IPS-20b (cell line): ENCODE data around the gene CNN2.

Experiments used
- H3K27ac ChIP-seq: one replicate; pipeline ENCODE4 v1.5.1; 2013; ENCODE audit warnings: low read length
- H3K27me3 ChIP-seq: 2 replicates; pipeline ENCODE4 v1.6.1; 2013; ENCODE audit warnings: mild to moderate bottlenecking, low read length, inconsistent platforms; ENCODE audit not compliant: insufficient read depth
- H3K36me3 ChIP-seq: 2 replicates; pipeline ENCODE4 v1.6.1; 2013; ENCODE audit warnings: low read depth, mild to moderate bottlenecking, inconsistent platforms, low read length, moderate library complexity; ENCODE audit not compliant: insufficient read depth
- H3K4me1 ChIP-seq: 2 replicates; pipeline ENCODE4 v1.6.1; 2013; ENCODE audit warnings: mild to moderate bottlenecking, control low read depth, inconsistent platforms, low read length, moderate library complexity; ENCODE audit not compliant: insufficient read depth
- H3K4me3 ChIP-seq: 2 replicates; pipeline ENCODE4 v1.5.1; 2013; ENCODE audit warnings: mild to moderate bottlenecking, low read length, inconsistent platforms
- H3K9ac ChIP-seq: 2 replicates; pipeline ENCODE4 v1.6.1; 2013; ENCODE audit warnings: low read depth, mild to moderate bottlenecking, inconsistent platforms, low read length, moderate library complexity
- H3K9me3 ChIP-seq: 2 replicates; pipeline ENCODE4 v1.6.1; 2013; ENCODE audit warnings: mild to moderate bottlenecking, low read depth, low read length, inconsistent platforms; ENCODE audit not compliant: insufficient read depth

CNN2 gene

DNA sequence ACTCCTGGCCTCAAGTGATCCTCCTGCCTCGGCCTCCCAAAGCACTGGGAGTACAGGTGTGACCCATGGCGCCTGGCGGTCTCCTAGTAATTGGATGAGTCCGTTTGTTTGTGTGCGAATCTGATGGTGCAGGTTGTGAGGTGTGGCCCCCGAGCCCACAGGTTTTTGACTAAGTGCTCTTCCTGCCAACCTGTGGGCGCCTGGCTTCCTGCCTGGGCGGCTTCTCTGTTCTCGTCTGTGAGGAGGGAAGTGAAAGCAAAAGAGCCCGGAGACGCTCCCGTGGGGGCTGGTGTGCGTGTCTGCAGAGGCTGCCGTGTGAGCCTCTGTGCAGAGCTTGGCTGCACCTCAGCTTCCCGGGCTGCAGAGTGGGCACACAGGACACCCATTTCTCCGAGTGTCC, 50.5 kb downstream of the CNN2 start:
- no peak overlapping the region for H3K9ac ChIP-seq
- H3K27ac ChIP-seq, result no peak overlapping the region
- no peak overlapping the region for H3K4me3 ChIP-seq
- H3K9me3 ChIP-seq, result no peaks in the 10 kb centered on the region
- H3K27me3 ChIP-seq, result peaks cover 6% of the 10 kb centered on the region; the same call in 1 of the 2 replicates
- H3K4me1 ChIP-seq, result no peaks in the 10 kb centered on the region
- peaks cover 8% of the 10 kb centered on the region for H3K36me3 ChIP-seq

DNA sequence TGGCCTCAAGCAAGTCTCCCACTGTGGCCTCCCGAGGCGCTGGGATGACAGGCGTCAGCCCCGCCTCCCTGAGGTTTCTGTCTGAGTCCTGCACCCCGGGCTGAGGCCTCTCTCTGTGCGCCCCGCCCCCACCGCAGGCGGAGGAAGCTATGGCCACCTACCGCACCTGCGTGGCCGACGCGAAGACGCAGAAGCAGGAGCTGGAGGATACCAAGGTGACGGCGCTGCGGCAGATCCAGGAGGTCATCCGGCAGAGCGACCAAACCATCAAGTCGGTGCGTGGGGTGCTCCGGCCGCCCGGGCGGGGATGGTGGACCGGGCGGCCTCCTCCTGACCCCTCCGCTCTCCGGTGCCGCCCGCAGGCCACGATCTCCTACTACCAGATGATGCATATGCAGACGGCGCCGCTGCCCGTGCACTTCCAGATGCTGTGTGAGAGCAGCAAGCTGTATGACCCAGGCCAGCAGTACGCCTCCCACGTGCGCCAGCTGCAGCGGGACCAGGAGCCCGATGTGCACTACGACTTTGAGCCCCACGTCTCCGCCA, 53.2 kb downstream of the CNN2 start:
- Histone ChIP-seq H3K9me3 (no peaks in the 10 kb centered on the region), H3K27ac (no peak overlapping the region), H3K27me3 (no peaks in the 10 kb centered on the region), H3K9ac (no peak overlapping the region), H3K36me3 (peaks cover 26% of the 10 kb centered on the region), H3K4me1 (no peaks in the 10 kb centered on the region), H3K4me3 (no peak overlapping the region)

DNA sequence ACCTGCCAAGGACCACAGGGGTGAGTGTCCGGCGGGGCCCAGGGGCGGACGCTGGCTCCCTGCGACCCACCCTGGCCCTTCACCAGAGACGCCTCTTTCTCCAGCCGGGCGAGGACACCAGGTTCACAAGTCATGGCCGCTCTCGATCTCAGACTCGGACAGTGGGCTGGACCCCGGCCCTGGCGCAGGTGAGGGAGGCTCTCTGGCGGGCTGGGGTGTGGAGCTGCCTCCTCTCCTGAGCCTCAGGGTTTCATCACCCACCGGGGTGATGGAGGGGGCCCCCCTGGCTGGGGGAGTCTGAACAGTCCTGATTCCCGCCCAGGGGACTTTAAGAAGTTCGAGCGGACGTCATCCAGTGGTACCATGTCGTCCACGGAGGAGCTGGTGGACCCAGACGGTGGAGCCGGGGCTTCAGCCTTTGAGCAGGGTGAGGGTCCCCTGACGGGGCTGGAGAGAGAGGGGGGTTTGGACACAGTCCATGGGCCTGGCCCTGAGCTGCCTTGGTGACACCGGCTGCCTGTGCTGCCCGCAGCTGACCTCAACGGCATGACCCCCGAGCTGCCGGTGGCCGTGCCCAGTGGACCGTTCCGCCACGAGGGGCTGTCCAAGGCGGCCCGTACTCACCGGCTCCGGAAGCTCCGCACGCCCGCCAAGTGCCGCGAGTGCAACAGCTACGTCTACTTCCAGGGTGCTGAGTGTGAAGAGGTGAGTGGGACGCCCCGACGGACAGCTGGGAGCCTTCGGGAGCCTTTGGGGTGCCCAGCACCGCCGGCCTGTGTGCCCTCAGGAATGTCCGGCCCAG, 54.2 kb downstream of the CNN2 start:
- H3K9me3 ChIP-seq, result no peaks in the 10 kb centered on the region
- H3K4me3 ChIP-seq, result no peak overlapping the region
- no peaks in the 10 kb centered on the region for H3K4me1 ChIP-seq
- peaks cover 33% of the 10 kb centered on the region for H3K36me3 ChIP-seq
- no peaks in the 10 kb centered on the region for H3K27me3 ChIP-seq
- H3K27ac ChIP-seq, result no peak overlapping the region
- H3K9ac ChIP-seq, result no peak overlapping the region

DNA sequence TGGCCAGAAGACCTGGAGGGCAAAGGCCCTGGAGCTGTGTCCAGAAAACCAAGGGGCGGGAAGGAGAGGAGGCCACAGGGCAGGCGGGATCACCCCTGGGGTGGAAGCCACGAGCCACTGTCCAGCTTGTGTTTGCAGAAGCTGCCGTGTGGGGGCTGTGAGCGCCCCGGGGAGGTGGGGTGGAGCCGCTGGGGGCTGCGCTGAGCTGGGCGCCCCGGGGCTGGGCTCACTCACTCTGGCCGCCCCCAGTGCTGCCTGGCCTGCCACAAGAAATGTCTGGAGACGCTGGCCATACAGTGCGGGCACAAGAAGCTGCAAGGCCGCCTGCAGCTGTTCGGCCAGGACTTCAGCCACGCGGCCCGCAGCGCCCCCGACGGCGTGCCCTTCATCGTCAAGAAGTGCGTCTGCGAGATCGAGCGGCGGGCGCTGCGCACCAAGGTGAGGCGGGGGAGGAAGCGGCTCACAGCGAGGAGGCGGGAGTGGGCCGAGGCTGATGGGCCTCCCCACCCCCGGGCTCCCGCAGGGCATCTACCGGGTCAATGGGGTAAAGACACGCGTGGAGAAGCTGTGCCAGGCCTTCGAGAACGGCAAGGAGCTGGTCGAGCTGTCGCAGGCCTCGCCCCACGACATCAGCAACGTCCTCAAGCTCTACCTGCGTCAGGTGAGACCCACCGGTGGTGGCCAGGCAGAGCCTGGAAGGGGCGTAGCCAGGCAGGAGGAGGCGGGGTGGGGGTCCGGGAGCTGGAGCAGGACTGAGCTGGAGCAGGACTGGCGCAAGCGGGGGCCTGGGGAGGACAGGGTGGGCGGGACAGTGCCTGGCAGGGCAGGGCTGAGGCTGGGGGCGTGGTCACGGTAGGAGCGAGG, 55.1 kb downstream of the CNN2 start:
- peaks cover 37% of the 10 kb centered on the region for H3K36me3 ChIP-seq
- H3K9me3 ChIP-seq, result no peaks in the 10 kb centered on the region
- H3K27ac ChIP-seq, result no peak overlapping the region
- no peak overlapping the region for H3K9ac ChIP-seq
- no peaks in the 10 kb centered on the region for H3K4me1 ChIP-seq
- no peaks in the 10 kb centered on the region for H3K27me3 ChIP-seq
- peak overlapping the region; percentile 35 for H3K4me3 ChIP-seq

DNA sequence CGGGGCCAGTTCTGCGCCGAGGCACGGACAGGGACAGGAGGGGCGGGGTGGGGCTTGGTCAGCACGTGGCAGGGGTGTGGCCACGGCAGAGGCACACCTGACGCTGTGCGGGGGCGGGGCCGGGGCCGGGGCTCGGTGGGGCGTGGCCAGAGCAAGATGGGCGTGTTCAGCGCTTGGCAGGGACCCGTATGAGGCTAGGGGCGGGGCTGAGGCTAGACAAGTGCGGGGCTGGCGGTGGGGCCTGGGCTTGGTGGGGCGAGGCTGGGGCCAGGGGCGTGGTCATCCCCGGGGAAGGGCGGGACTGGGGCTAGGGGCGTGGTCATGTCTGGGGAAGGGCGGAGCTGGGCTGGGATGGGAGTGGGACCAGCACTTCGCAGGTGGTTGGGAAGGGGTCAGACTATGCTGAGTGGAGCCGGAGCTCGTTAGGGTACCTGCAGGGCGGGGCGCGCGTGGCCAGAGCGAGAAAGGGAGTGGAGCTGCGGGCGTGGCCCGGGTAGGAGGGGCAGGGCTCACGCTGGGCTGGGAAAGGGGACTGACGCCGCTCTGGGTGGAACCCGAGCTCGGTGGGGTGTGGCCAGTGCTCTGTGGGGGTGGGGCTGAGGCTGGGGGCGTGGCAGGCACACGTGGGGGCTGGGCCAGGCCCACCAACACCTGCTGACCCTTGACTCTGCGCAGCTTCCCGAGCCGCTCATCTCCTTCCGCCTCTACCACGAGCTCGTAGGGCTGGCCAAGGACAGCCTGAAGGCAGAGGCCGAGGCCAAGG, 55.9 kb downstream of the CNN2 start:
- no peaks in the 10 kb centered on the region for H3K4me1 ChIP-seq
- no peaks in the 10 kb centered on the region for H3K27me3 ChIP-seq
- H3K9me3 ChIP-seq, result no peaks in the 10 kb centered on the region
- H3K9ac ChIP-seq, result no peak overlapping the region
- peak overlapping the region; percentile 64 for H3K4me3 ChIP-seq
- no peak overlapping the region for H3K27ac ChIP-seq
- H3K36me3 ChIP-seq, result peaks cover 37% of the 10 kb centered on the region

DNA sequence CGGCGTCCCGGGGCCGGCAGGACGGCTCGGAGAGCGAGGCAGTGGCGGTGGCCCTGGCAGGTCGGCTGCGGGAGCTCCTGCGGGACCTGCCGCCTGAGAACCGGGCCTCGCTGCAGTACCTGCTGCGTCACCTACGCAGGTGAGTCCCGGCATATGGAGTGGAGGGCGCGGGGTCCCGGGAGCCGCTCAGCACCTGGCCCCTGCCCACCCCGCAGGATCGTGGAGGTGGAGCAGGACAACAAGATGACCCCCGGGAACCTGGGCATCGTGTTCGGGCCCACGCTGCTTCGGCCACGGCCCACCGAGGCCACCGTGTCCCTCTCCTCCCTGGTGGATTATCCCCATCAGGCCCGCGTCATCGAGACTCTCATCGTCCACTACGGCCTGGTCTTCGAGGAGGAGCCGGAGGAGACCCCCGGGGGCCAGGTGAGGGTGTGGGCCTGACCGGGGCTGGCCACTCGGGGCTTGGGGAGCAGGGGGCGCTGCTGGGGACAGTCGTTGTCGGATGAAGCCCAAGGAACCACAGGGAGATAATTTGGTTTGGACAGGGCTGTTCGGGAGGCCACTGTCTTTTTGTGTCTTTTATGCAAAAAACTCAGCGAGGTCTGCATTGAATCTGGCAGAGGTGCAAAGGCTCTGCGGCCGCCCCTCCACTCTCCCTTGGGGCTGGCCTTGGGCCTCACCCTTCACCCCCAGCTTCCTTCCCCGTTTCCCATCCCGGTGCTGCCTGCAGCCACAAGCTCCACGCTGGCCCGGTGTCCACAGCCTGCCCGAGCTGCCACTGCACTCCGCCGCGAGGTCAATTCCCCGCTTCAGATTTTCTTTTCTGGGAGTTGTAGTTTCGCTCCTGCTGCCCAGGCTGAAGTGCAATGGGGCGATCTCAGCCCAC, 56.8 kb downstream of the CNN2 start:
- Histone ChIP-seq H3K27ac (no peak overlapping the region), H3K36me3 (peaks cover 46% of the 10 kb centered on the region), H3K27me3 (no peaks in the 10 kb centered on the region), H3K9ac (no peak overlapping the region), H3K4me3 (no peak overlapping the region; the same call in 1 of the 2 replicates), H3K9me3 (no peaks in the 10 kb centered on the region), H3K4me1 (no peaks in the 10 kb centered on the region)

DNA sequence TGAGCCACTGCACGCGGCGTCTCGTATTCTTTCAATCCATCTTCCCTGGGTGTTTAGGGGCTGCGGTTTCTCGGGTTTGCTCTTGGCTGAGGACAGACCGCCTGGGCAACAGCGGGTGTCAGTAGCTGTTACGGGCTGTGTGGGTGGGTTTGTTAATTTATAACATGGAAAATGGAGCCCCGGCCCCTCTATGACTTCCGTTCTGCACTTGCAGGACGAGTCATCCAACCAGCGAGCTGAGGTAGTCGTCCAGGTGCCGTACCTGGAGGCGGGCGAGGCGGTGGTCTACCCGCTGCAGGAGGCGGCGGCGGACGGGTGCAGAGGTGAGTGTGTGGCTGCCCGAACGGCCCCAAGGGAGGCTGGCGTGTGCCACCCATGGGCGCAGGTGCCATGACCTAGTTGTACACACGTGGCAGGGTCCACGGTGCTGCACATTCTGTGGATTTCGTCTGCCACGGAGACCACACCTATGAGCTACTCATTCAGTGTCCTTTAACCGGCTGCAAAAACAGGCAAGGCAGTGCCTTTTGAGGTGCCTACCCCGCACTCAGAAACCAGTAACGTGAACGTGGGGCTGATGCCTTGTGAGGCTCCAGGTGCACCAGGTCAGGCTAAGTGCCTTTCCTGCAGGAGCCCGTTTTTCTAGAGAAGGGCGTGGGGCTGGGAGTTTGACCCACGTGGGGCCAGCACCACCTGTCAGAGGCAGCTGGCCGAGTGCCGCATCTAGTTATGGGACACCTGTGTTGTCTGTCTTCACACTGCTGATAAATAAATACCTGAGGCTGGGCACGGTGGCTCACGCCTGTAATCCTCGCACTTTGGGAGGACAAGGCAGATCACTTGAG, 57.8 kb downstream of the CNN2 start:
- H3K9me3 ChIP-seq, result no peaks in the 10 kb centered on the region
- H3K4me1 ChIP-seq, result no peaks in the 10 kb centered on the region
- no peak overlapping the region for H3K4me3 ChIP-seq
- H3K27ac ChIP-seq, result no peak overlapping the region
- H3K36me3 ChIP-seq, result peaks cover 55% of the 10 kb centered on the region
- H3K9ac ChIP-seq, result no peak overlapping the region
- no peaks in the 10 kb centered on the region for H3K27me3 ChIP-seq

DNA sequence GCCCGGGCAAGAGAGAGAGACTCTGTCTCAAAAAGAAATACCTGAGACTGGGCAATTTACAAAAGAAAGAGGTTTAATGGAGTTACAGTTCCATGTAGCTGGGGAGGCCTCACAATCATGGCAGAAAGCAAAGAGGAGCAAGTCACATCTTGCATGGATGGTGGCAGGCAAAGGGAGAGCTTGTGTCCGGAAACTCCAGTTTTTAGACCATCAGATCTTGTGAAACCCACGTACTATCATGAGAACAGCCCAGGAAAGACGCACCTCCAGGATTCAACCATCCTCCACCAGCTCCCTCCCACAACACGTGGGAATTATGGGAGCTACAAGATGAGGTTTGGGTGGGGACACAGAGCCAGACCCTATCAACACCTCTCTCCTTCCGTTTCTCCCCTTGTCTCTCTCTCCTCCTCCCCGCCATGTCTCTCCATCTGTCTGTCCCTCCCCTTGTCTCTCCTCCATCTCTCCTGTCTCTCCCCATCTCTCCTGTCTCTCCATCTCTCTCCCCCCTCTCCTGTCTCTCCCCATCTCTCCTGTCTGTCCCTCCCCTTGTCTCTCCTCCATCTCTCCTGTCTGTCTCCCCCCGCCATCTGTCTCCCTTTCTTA, 58.7 kb downstream of the CNN2 start:
- Histone ChIP-seq H3K36me3 (peaks cover 55% of the 10 kb centered on the region), H3K9ac (no peak overlapping the region), H3K27me3 (no peaks in the 10 kb centered on the region), H3K4me3 (no peak overlapping the region), H3K9me3 (no peaks in the 10 kb centered on the region), H3K4me1 (no peaks in the 10 kb centered on the region), H3K27ac (no peak overlapping the region)

DNA sequence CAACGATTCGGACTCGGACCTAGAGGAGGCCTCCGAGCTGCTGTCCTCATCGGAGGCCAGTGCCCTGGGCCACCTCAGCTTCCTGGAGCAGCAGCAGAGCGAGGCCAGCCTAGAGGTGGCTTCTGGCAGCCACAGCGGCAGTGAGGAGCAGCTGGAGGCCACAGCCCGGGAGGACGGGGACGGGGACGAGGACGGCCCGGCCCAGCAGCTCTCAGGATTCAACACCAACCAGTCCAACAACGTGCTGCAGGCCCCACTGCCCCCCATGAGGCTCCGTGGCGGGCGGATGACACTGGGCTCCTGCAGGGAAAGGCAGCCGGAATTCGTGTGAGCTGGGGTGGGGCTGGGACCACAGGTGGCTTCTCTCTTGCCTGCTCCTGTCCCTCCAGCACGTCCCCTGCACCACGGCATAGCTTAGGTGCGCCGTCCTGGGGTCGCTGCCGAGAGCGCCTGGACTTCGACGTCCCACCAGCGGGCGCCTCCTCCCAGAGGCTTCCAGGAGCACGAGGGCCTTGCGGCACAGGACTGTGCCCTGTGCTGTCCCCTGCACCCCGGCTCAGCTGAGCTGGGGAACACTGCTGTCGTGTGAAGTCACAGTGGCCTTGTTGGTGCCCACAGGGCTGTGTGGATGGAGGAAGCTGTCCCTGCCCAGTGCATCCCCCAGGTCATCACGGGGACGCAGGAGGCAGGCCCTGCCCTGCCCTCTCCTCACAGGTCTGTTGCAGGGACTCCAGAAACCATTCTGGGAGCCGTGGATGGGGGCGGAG, 59.5 kb downstream of the CNN2 start:
- no peak overlapping the region for H3K4me3 ChIP-seq
- peaks cover 59% of the 10 kb centered on the region for H3K36me3 ChIP-seq
- no peak overlapping the region for H3K9ac ChIP-seq
- H3K9me3 ChIP-seq, result no peaks in the 10 kb centered on the region
- no peaks in the 10 kb centered on the region for H3K27me3 ChIP-seq
- H3K4me1 ChIP-seq, result no peaks in the 10 kb centered on the region
- no peak overlapping the region for H3K27ac ChIP-seq
